ENCODE data around the gene FOXO6.

The FOXO6 gene

GRCh38 chr1:41366455-41367287 lies 5.4 kb downstream of the FOXO6 start:
- in situ Hi-C loops (cut with MboI; ENCODE audit: low sequenced_read_pairs, unreplicated experiment) = no loop called here
- DNase-seq (ENCODE audit: low spot score) = no peak
- TF ChIP-seq CTCF (IDR thresholded peaks at IDR 0.05; ENCODE audit: borderline replicate concordance, control extremely low read depth, extremely low read depth, insufficient read depth, missing control alignments) = no peak

- TF ChIP-seq CTCF (IDR thresholded peaks at IDR 0.05; ENCODE audit: borderline replicate concordance, control extremely low read depth, extremely low read depth, insufficient read depth, missing control alignments) = no peak
- in situ Hi-C loops (cut with MboI; ENCODE audit: low sequenced_read_pairs, unreplicated experiment) = no loop called here
- no peak for DNase-seq (ENCODE audit: low spot score)
These were observed 6.0 kb downstream of the FOXO6 start for GRCh38 chr1:41367288-41367642.

- no peak for DNase-seq (ENCODE audit: low spot score)
- TF ChIP-seq CTCF (IDR thresholded peaks at IDR 0.05; ENCODE audit: borderline replicate concordance, control extremely low read depth, extremely low read depth, insufficient read depth, missing control alignments) = no peak
- in situ Hi-C loops (cut with MboI; ENCODE audit: low sequenced_read_pairs, unreplicated experiment) = no loop called here
These were observed 7.1 kb downstream of the FOXO6 start for GRCh38 chr1:41368366-41368765.

- DNase-seq (ENCODE audit: low spot score) = no peak
- in situ Hi-C loops (cut with MboI; ENCODE audit: low sequenced_read_pairs, unreplicated experiment) = no loop called here
- no peak for TF ChIP-seq CTCF (IDR thresholded peaks at IDR 0.05; ENCODE audit: borderline replicate concordance, control extremely low read depth, extremely low read depth, insufficient read depth, missing control alignments)
These were observed 7.6 kb downstream of the FOXO6 start for GRCh38 chr1:41368801-41369200.

- in situ Hi-C loops (cut with MboI; ENCODE audit: low sequenced_read_pairs, unreplicated experiment) = no loop called here
- DNase-seq (ENCODE audit: low spot score) = no peak
- no peak for TF ChIP-seq CTCF (IDR thresholded peaks at IDR 0.05; ENCODE audit: borderline replicate concordance, control extremely low read depth, extremely low read depth, insufficient read depth, missing control alignments)
These were observed 8.3 kb downstream of the FOXO6 start for GRCh38 chr1:41369531-41369930.

- no peak for DNase-seq (ENCODE audit: low spot score)
- in situ Hi-C loops (cut with MboI; ENCODE audit: low sequenced_read_pairs, unreplicated experiment) = no loop called here
- TF ChIP-seq CTCF (IDR thresholded peaks at IDR 0.05; ENCODE audit: borderline replicate concordance, control extremely low read depth, extremely low read depth, insufficient read depth, missing control alignments) = no peak
These were observed 9.0 kb downstream of the FOXO6 start for GRCh38 chr1:41370225-41370624.
